K562 (cell line): ENCODE results near the gene DDAH2. TPM values are rescaled to one million over a fixed set of nuclear protein-coding genes. Genes with fewer than 3 reads are reported as not detected.

Experiments used
- ATF6 ChIP-seq: sonication (generic); formaldehyde crosslinking; IDR thresholded peaks from 2 replicates; pipeline ENCODE4 v1.4.0; 2020; ENCODE audit warnings: mild to moderate bottlenecking, missing genetic modification reagents
- CEBPZ ChIP-seq: fragments of 150-350 bp; IDR thresholded peaks from 2 replicates; pipeline ENCODE4 v1.6.1; 2014; ENCODE audit warnings: low read depth, mild to moderate bottlenecking, low read length, borderline replicate concordance
- CTCFL ChIP-seq: IDR thresholded peaks from 2 replicates; pipeline ENCODE4 v1.6.1; 2011; ENCODE audit warnings: borderline replicate concordance, low read depth, mild to moderate bottlenecking, moderate library complexity, low read length; ENCODE audit not compliant: insufficient read depth, poor library complexity, severe bottlenecking
- FOSL1 ChIP-seq: fragments of 200-800 bp; sonication (Bioruptor generic); conservative IDR thresholded peaks from 2 replicates; pipeline ENCODE4 v1.6.1; 2016; ENCODE audit warnings: missing genetic modification characterization, missing compliant biosample characterization
- FOXA3 ChIP-seq, 2 experiments: fragments of 450-650 bp in 1 of 2; sonication (generic) in 1 of 2; formaldehyde crosslinking; IDR thresholded peaks in 1 of 2; conservative IDR thresholded peaks in 1 of 2; 2 replicates each; pipeline versions ENCODE4 v1.4.0 to v1.8.0; 2020 to 2022; ENCODE audit warnings: mild to moderate bottlenecking in 2 of 2, missing genetic modification reagents in 1 of 2
- MAX ChIP-seq: sonication (generic); formaldehyde crosslinking; IDR thresholded peaks from 2 replicates; pipeline ENCODE4 v1.9.0; 2022; ENCODE audit warnings: mild to moderate bottlenecking, missing genetic modification reagents
- NKRF ChIP-seq: fragments of 450-650 bp; IDR thresholded peaks from 2 replicates; pipeline ENCODE4 v1.6.1; 2016; ENCODE audit warnings: borderline replicate concordance
- PKNOX1 ChIP-seq: fragments of 450-650 bp; IDR thresholded peaks from 2 replicates; pipeline ENCODE4 v1.6.1; 2016
- RFX1 ChIP-seq: fragments of 450-650 bp; IDR thresholded peaks from 2 replicates; pipeline ENCODE4 v1.6.1; 2016; ENCODE audit warnings: mild to moderate bottlenecking, moderate library complexity
- RNF2 ChIP-seq: sonication (generic); IDR thresholded peaks from 2 replicates; pipeline ENCODE4 v1.6.1; 2016
- SNIP1 ChIP-seq: fragments of 450-650 bp; IDR thresholded peaks from 2 replicates; pipeline ENCODE4 v1.7.1; 2017; ENCODE audit warnings: low read depth, mild to moderate bottlenecking
- TRIM24 ChIP-seq, 2 experiments: fragments of 450-650 bp; IDR thresholded peaks; 2 replicates each; pipeline ENCODE4 v1.6.1; 2016
- XRCC4 ChIP-seq: IDR thresholded peaks from one replicate; pipeline ENCODE4 v1.6.1; 2011; ENCODE audit not compliant: insufficient read depth, insufficient read length; ENCODE audit errors: extremely low read depth
- ZBED1 ChIP-seq: IDR thresholded peaks from 2 replicates; pipeline ENCODE4 v1.6.1; 2014
- ZNF644 ChIP-seq: fragments of 200-800 bp; sonication (Bioruptor generic); IDR thresholded peaks from 2 replicates; pipeline ENCODE4 v1.6.1; 2016; ENCODE audit warnings: low read depth, missing genetic modification characterization, missing compliant biosample characterization
- polyA plus RNA-seq, 8 experiments: library from polyadenylated mRNA; depleted of rRNA in 4 of 8; stranded (reverse) in 5 of 8; unstranded in 3 of 8; fragments of >200 nt; fragmentation: Nextera tagmentation in 2 of 8; fragmentation: Illumina TruSeq in 1 of 8; extraction: Ambion mirVana in 2 of 8; extraction: Trizol in 1 of 8; gene quantifications; 2 replicates each; pipeline versions ENCODE4 v1.2.1 to v1.2.3, GENCODE V29; 2011 to 2014; ENCODE audit warnings: inconsistent platforms in 1 of 8, missing spikeins in 1 of 8
- total RNA-seq, 7 experiments: library from RNA; depleted of rRNA in 6 of 7; stranded (reverse); fragments of >200 nt in 6 of 7; fragmentation: Illumina TruSeq in 2 of 7; extraction: Trizol in 2 of 7; gene quantifications; 2 replicates each; pipeline versions ENCODE4 v1.2.1 to v1.2.3, GENCODE V29; 2011 to 2021; ENCODE audit warnings: low replicate concordance in 1 of 7

The DDAH2 gene
- total and polyA plus RNA-seq, 9 of the 15 experiments (the other 6 are each of a cell fraction or from before 2014, with no cell fraction given): 1.8 to 45.4 (median 21.4) TPM

GRCh38 chr6:31776989-31777666 lies 48.0 kb upstream of the DDAH2 start, which contains the start of gene VWA7 (continued):
- peak; percentile 50; the same call in 1 of the 2 replicates for TF ChIP-seq CEBPZ
- peak; percentile 38; the same call in 1 of the 2 replicates for TF ChIP-seq ZNF644 (tag)
- TF ChIP-seq FOXA3 (CRISPR knock-in tag; conservative IDR thresholded peaks at IDR 0.05 in 1 of 2, IDR thresholded peaks at IDR 0.05 in 1 of 2): no peak
- TF ChIP-seq ZBED1: peak; percentile 92
- TF ChIP-seq TRIM24 (IDR thresholded peaks at IDR 0.05): peak; percentile 91 to 92
- TF ChIP-seq FOSL1 (tag): peak; percentile 97
- TF ChIP-seq CTCFL: peak; percentile 6
- TF ChIP-seq RNF2: peak; percentile 100
- no peak for TF ChIP-seq RFX1
- no peak for TF ChIP-seq SNIP1
- peak; percentile 70; the same call in 1 of the 2 replicates for TF ChIP-seq ATF6 (CRISPR knock-in tag)
- peak; percentile 76 for TF ChIP-seq PKNOX1
- TF ChIP-seq XRCC4: no peak
- TF ChIP-seq NKRF: no peak
- TF ChIP-seq MAX (CRISPR knock-in tag): peak; percentile 94
